TTC549 (cell line): ENCODE results near the gene CASZ1.

ENCODE experiments used
- FAIRE-seq: peaks from 2 replicates; lab custom pipeline; 2012; peaks lifted over from hg19 to GRCh38; lab: Jason Lieb, UNC

The CASZ1 gene

DNA sequence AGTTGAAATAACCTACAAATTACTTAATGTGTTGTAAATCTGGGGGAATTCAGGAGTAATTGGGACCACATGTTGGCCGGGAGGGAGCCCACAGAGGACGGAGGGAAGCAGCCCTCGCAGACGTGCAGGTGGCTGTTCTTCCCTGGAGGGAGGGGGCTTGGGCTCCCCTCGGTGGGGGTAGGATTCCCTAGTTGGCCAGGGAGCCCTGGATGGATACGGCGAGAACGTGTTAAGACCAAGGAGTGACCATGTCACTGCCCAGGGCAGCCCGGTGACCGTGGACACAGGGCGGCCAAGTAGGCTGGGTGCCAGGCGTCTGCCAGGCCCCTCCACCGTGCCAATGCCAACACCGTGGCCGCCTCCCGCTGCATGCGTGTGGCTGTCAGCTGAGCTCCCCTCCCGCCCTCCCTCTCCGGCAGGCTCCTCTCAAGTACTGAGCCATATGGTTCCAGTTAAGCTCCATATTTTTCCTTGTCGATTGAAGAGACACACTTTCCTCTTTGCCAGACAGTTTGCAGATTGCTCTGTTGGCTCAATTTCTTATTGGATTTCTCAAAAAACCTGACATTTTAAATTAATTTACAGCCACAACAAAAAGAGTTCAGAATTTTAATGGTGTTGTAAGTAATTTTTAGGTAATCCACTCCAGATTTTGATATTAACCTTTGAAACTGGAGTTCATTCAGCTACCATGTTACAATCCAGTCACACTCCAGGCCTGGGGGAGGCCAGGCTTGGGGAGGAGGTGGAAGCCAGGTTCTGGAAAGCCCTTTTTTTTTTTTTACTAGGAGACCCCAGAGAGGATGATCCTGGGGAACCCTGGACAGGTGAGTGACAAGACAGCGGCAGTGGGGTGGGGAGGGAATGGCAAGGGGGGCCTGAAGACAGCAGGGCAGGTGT is 71.2 kb downstream of the CASZ1 start:
- no peak for FAIRE-seq

DNA sequence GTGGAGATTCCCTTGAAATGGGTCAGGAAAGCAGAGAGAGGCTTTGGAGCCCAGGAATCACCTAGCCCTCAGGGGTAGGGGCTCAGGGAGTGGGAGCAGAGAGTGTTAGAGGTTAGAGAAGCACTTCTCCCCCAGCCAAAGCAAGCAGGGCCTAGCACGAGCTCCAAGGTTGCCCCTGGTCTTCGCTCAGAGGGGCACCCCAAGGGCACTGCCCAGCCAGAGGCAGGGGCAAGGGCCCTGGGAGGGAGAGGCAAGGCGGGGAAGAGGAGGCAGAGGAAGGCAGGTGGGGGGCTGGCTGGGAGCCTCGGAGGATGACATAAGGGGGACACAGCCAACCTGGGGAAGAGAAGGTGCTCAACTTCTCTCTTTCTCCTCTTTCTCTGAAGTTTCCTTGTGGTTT is 71.9 kb downstream of the CASZ1 start:
- FAIRE-seq = no peak

DNA sequence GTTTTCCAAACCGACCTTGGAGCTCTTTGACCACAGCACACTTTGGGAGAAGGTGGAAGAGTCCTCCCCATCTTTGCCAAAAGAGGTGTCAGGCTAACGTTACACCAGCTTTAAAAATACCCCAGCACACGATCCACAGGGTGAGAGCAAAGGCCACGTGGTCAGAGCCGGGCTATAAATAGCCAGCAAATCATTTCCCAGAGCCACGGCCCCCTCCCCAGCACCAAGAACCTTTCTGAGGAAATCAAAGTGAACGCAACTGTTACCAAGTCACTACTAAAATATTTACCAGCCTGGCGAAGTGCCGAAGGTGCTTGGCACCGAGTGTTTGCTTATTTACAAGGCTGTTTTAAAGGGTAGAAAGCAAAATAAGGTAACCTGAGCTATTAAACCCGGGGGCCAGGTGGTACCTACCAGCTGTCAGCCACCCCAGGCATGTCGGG is 72.4 kb downstream of the CASZ1 start:
- FAIRE-seq = no peak

DNA sequence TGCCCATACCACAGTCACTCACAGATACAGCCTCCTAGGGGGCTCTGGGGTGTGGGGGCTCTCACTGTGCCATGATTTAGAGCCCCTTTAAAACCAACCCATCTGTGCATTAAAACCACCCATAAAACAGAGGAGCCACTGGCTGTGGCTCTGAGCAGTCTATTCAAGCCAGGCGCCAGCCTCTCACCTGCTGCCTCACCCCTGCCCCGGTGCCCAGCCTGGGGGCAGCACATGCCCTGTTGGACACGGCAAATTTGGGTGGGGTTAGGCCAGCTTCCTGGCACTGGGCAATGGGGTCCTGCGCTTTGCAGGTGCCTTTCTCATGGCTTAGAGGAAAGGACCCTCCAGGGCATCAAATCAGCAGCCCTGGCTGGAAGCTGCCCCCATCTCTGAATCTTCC is 73.1 kb downstream of the CASZ1 start:
- no peak for FAIRE-seq

DNA sequence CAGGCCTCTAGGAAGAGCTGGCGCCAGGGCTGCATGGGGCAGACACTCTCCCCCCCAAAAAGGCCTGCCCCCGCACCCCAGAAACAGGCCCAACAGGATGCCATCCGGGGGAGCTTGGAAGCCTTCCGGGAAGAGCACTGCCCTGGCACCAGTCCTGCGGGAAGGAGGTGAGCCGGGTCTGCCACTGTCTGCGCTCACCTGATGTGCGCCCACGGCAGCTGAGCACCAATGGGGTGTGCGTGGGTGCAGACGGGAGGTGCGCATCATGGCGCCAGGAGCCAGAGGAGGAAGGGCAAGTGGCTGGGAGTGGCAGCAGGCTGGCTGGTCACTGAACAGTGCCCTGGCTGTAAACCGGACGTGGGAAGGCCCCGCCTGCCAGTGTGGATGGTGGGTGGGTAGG is 73.6 kb downstream of the CASZ1 start:
- no peak for FAIRE-seq

DNA sequence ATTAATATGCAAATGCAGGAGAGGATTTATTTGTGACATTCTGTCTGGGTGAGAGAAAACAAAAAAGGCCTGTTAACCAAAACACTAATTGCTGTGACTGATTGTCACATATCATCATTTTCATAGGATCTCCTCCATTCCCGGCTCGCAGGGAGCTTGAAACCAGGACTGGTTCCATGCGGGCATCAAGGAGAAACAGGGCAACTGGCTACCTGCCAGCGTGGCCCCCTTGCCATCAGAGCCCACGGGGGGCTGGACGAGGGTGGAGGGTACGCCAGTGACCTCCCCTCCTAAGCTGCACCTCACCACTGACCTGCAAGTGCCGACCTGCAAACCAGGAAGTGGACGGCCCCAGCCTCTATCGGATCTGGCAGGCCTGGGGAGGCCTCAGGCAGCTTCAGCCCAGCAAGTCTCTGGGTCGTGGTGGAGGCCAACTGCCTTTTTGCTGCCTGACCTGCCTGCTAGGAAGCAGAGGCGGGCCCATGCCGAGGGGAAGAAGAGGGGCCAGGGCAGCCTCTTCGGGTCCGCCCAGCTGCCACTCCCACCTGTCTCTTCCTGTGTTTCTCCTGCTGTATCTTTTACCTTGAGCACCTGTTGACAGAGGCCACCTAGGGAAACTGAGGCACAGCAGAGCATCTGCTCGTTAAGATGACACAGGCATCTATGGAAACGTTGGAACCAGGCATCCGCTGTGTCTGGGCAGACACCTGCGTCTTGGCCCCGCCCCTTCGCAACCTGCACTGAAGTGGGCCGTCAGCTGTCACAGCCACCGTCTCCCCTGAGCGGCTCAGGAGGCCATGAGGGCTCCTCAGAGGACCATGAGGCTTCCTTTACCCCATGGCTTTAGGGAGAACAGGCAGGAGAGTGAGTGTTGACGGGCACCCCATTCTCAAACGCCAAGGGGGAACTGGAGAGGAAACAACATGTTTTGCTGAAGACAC is 74.8 kb downstream of the CASZ1 start:
- FAIRE-seq = no peak

DNA sequence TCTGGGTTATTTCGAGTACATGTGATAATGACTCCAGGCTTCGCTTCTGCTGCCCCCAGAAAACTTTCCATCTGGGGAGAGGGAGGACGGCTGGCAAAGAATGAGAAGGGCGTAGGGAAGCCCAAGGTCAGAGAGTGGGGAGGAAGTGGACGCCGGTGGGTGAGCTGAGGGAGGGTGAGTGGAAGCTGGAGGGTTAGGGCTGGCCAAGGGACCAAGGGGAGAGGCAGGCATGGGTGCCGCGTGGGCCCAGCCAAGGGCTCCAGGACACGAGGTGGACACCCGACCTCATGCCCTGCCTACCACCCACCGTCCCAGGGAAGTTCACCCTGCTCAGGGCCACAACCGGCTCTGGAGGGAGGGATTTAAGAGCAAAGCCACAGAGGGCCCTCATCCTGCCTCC is 75.8 kb downstream of the CASZ1 start:
- no peak for FAIRE-seq

DNA sequence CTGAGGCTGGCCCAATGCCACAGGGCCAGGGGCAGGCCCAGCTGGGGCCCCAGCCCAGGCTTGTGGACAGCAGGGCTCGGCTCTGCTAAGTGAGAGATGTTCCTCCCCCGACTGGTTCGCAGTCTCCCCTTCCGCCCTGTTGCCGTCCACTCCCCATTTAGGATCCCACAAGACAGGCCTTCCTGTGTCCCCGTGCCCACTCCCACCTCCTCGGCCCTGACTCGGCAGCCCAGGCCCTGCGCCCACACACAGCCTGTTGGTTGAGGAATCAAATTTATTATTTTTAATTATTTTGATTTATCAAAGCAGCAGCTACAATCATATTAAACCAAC is 78.4 kb downstream of the CASZ1 start:
- FAIRE-seq = no peak

DNA sequence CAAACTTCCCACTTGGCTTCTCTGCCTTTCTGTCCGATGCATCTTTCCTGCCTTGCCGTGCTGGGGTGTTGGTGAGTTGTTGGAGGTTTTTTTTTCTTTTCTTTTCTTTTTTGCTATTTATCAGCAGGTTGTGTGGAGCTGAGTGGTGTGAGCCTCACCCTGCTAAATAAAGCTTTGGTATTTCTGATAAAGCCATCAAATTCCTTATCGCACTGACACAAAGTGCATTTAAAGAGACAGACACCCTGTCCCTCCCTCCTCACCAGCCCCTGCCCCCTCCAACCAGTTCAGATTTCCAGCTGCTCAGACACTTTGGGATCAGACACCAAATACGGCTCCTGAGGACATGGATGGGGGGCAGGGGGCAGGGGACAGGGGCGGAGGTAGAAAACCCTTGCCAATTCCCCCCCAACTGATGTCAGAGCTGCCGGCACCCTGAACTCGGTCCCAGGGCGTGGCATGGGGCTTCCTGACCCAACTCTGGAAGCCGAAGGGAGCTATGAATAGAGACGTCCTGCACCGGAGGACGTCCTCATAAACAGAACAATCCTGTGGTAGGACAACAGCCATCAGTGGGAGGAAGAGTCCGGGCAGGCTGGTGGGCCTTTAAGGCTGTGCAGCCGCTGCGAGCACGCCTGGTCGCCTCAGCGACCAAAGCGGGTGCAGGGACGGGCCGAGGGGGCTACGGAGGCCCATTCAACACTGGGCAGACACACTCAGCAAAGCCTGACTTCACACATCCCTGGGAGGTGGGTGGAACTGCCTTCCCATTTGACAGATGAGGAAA is 79.0 kb downstream of the CASZ1 start:
- FAIRE-seq = no peak

DNA sequence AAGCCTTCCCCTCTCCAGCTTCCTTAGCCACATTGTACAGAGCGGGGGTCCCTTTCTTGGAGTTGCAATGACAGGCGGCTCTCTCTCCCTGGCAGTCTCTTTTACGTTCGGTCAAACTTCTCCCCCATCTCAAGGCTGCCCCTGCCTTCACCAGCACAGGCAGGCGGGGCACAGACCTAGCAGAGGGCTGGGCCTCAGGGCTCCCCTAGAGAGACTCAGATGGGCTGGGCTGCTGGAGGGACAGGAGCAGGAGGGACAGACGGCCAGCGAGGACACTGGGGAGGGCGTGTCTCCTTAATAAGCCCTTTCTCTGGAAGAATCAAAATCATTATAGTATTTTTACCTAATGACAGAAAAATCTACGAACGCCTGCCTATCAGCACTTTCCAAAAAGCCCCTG is 79.6 kb downstream of the CASZ1 start:
- FAIRE-seq = no peak

DNA sequence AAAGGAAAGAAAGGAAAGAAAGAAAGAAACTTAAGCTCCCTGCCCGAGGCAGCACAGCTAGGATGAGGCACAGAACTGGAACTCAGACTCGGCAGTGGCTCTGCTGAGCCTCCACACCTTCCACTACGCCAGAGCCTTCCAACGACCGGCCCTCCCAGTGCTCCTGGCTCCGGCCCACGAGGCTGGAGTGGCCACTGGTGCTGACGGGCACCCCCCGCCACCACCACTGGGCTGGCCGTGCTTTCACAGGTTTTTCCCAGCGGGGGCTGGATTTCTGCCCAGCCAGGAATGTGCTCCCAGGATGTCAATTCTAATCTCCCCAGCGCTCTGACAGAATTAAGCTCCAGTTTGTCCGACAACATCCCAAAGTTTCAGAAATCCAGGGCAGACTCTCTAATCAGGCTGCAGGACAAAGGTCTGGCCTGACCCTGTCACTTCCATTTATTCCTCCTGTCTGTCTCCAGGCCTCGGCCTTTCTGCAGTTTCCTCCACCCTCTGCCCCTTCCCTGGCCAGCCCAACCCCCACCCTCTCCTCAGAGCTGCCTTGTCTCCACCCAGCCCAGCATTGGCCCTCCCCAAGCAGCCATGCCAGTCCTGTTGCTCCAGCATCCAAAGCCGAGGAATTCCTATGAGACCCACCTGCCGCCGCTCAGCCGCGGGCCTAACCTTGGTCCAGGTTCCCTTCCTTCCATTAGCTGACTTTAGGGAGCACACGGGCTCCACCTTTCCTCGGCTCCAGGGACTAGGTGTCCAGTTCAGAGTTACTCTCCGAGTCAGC is 81.9 kb downstream of the CASZ1 start:
- no peak for FAIRE-seq

DNA sequence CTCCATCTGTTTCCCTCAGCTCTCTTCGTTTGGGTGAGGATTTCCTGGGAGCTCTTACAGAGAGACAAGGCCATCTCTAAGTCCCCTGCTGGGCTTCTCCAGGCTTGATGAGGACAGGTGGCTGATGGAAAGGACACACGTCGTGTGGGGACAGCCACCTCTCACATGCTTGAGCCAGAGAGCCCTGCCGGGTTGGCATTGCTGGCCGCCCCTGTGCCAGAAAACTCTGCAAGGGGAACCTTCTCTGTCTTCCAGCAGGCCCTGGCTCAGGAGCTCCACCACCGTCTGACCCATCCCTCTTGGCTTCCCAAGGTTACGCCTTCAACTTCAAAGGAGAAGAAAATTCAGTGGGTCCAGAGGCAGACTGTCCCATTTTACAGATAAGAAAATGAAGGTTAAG is 82.8 kb downstream of the CASZ1 start:
- no peak for FAIRE-seq

DNA sequence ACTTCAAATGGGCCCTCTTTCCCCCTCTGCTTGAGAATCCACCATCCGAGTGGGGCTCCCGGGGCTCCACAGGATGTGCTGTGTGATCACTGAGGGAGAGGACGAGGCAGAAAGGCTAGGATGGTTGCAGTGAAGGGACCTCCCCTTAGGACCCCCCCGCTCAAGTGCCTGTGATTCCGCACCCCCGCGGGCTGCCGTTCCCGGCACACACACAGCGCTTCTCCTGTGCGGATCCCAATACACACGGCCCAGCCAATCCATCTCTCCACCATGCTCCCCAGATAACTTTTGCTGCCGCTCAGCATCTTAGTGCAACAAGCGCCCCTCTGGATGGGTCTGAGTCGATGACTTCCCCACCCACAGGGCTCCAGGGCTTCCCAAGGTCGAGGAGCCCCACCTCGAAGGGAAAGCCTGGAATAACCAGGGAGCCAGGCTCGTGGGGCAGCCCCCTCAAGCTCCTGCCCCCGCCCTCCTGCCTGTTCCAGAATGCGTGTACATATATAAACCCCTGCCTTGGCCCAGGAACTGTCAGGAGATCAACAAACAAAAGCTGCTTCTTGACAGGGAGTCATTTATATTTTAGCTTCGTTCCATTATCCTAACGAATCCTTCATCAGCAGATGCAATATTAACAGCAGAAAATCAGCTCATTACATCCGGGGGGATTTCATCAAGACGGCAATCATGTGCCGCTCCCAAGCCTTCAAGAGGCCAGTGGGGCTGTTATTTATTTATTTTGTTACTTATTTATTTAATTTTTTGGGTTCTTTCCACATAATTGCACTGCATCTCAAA is 83.7 kb downstream of the CASZ1 start:
- FAIRE-seq = no peak

DNA sequence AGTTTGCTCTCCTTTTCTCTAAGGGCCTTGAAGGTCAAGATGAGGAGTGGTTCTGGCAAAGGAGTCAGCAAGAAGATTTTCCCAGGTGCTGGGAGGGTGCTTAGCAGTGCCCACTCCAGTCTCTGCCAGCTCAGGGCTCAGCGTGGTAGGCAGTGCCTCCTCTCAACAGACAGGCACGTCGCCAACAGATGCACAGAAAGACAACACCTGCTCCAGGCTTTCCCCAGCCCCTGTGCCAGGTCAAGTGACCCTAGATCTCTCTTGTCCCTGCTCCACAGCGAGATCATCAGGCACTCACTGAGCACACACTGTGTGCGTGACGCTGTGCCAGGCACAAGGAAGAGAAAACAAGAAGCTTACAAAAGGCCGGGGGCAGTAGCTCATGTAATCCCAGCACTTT is 86.0 kb downstream of the CASZ1 start:
- no peak for FAIRE-seq

DNA sequence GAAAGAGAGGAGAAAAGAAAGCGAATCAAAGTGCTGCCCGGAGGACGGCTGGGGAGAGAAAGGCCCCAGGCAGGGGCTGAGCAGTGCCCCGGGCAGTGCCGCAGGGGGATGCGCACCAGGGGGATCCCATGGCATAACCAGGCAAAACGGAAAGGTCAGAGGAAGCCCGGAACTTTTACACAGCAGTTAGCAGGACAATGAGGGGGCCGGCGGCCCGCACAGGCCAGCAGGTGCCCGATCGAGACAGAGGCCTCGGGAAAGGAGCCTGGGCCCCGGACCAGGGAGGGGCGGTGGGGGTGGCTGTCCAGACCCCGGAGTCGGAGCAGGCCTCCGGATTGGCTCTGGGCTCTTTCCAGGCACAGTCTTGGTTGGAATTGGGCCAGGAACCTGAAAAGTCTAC is 86.8 kb downstream of the CASZ1 start:
- no peak for FAIRE-seq

DNA sequence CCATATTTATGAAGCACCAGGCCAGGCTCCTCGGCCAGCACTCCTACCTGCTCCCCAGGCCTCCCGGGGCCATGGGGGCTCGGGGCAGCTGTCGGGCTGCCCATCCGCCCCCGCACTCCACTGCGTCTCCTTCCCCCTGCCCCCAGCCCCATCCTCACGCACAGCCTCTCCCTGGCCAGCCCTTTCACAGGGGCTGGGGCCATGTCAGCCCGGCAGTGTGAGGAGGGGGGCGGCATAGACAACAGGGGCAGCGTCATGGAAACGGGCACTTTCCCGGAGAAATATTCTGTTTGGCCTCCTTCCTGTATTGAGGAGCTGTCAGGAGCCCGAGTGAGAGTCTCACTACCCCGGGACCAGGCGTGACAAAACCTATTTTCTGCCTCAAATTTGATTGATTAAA is 87.3 kb downstream of the CASZ1 start:
- FAIRE-seq = no peak

DNA sequence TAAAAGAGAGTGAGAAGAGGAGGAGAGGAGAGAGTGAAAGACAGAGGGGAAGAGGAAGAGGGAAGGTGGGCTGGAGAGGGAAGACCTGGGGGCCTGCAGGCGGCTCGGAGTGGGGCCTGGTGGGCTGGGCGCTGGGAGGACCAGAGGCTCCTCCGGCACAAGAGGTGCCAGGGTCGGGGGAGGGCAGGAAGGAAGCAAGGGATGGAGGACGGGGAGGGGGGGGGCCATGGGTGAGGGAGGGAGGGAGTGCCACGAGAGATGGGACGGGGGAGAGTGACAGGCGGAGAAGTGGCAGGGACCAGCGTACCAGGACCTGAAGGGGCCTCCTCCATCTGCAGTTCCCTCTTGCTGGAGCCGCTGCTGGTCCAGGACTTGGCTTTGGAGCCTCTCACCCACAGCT is 87.7 kb downstream of the CASZ1 start:
- FAIRE-seq = no peak

DNA sequence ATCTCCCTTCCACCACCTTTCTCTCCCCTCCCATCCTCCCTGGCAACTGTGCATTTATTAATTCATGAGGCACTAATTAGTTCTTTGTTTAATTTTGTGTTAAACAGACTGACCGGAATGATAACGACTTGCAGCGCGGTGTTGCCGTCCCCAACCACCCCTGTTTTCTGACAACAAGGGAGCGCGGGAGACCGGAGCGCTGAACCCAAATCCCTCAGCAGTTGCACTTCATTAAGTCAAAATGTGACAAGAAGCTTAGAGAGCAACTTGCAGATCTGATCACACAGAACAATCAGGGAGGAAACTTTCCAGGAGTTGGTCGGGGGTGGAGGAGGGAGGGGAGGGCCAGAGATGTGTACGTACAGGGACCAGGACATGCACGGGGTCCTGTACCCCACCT is 89.2 kb downstream of the CASZ1 start:
- no peak for FAIRE-seq

DNA sequence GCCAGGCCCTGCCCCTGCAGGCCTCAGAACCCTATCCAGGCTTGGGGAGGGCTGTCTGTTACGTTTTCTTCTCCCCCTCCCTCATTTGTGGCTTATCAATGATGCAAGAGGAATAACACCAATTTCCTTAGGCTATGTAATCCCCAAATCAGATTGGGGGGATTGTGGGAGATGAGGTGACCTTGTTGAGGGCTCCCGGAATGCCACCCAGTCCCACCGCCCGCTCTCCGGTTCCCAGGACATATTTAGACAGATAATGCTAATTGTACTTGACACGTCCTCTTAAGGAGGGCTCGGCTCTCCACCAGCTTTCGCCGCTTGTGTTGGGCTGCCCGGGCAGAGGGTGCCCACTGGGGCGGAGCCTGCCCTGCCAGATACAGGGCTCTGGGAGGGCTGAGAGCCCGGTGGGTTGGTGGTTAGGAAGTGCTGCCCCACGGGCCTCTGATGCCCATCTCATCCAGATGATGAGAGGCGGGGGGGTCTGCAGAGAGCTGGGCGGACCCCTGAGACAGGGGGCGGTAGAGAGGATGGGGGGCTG is 90.0 kb downstream of the CASZ1 start:
- no peak for FAIRE-seq

DNA sequence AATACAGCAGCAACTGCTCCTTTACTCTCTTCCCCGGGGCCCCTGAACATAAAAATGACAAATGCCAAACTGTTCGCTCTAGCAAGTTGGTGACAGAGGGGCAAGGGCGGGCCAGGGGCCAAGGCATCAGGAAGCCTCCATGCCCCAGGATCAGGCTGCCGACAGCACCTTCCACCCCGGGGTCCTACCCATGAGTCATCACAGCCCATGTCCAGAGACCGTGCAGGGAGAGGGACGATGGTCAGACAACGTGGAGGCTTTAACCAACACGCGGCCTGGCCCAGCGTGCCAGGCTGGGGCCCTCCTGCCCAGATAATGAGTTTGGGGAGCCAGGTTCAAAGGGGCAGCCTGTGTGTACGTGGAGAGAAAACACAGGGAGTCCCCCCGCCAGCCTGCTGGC is 90.5 kb downstream of the CASZ1 start:
- FAIRE-seq = no peak
